Endothelial cell of umbilical vein (primary cell): ENCODE results near the gene HCRTR2. TPM values are rescaled to one million over a fixed set of nuclear protein-coding genes. Genes with fewer than 3 reads are reported as not detected.

Experiments used
- Bru-seq: library from RNA; stranded (reverse); fragments of 400-500 nt; gene quantifications from one replicate; lab custom pipeline; 2021; lab: Mats Ljungman, UMichigan
- BruChase-seq, 2 experiments: library from RNA; stranded (reverse); fragments of 400-500 nt; gene quantifications; one replicate each; lab custom pipeline; 2021; lab: Mats Ljungman, UMichigan
- BruUV-seq: library from RNA; stranded (reverse); fragments of 400-500 nt; replicated peaks from 2 replicates; lab custom pipeline; 2021; lab: Mats Ljungman, UMichigan
- CTCF ChIA-PET: fragments of 300-600, 350-600 bp; sonication (Branson Sonifier 250); formaldehyde crosslinking; loops from one replicate; lab custom pipeline; 2021; ENCODE audit warnings: antibody characterized with exemption, inconsistent platforms; lab: Charles Lee
- POLR2A ChIA-PET: fragments of 300-600, 350-600 bp; sonication (Branson Sonifier 250); formaldehyde crosslinking; loops from one replicate; lab custom pipeline; 2021; ENCODE audit warnings: antibody characterized with exemption, inconsistent platforms; lab: Charles Lee
- DNase-seq: peaks from one replicate; pipeline ENCODE4 v3.0.0-alpha.2; 2011; ENCODE audit warnings: low read depth, low spot score
- FAIRE-seq: peaks from 2 replicates; lab custom pipeline; 2011; peaks lifted over from hg19 to GRCh38; lab: Jason Lieb, UNC
- H2AFZ ChIP-seq: 2 replicates; pipeline ENCODE4 v1.6.0; 2012; ENCODE audit warnings: low read depth, low read length, control low read depth, inconsistent platforms
- H3K27ac ChIP-seq: 2 replicates; pipeline ENCODE4 v1.5.1; 2011; ENCODE audit warnings: low read depth, mild to moderate bottlenecking, control low read depth, low read length, moderate library complexity; ENCODE audit not compliant: insufficient read depth
- H3K27me3 ChIP-seq, 2 experiments: 2 replicates each; pipeline versions ENCODE4 v1.6.0 to v1.6.1; 2011; ENCODE audit warnings: low read length in 2 of 2, mixed read lengths in 1 of 2; ENCODE audit not compliant: control insufficient read depth in 2 of 2, insufficient read depth in 2 of 2
- H3K36me3 ChIP-seq, 2 experiments: 2 replicates in 1 of 2; 3 replicates in 1 of 2; pipeline ENCODE4 v1.5.1; 2011; ENCODE audit warnings: low read length in 2 of 2, mild to moderate bottlenecking in 1 of 2, moderate library complexity in 1 of 2; ENCODE audit not compliant: control insufficient read depth in 2 of 2, insufficient read depth in 2 of 2; ENCODE audit errors: extremely low read depth in 1 of 2
- H3K4me1 ChIP-seq: 3 replicates; pipeline ENCODE4 v1.5.1; 2011; ENCODE audit warnings: mild to moderate bottlenecking, low read length; ENCODE audit not compliant: control insufficient read depth, insufficient read depth; ENCODE audit errors: extremely low read depth
- H3K4me2 ChIP-seq: 2 replicates; pipeline ENCODE4 v1.6.1; 2011; ENCODE audit warnings: low read length, control low read depth, mixed read lengths; ENCODE audit not compliant: insufficient read depth
- H3K4me3 ChIP-seq, 3 experiments: fragments of 200-600 bp in 1 of 3; sonication (generic), shearing (Covaris generic) in 1 of 3; replicated peaks in 1 of 3; 2 replicates each; pipeline ENCODE4 v1.5.1; 2011 to 2016; ENCODE audit warnings: control low read depth in 3 of 3, low read length in 3 of 3, mild to moderate bottlenecking in 2 of 3, inconsistent platforms in 1 of 3, low read depth in 1 of 3, moderate library complexity in 1 of 3; ENCODE audit not compliant: insufficient read depth in 1 of 3
- H3K79me2 ChIP-seq: 2 replicates; pipeline ENCODE4 v1.6.0; 2012; ENCODE audit warnings: low read length, inconsistent platforms; ENCODE audit not compliant: control insufficient read depth, insufficient read depth
- H3K9ac ChIP-seq: replicated peaks from 2 replicates; pipeline ENCODE3; 2011; ENCODE audit warnings: low read length, control low read depth; ENCODE audit not compliant: insufficient read depth; ENCODE audit errors: extremely low read depth
- H3K9me1 ChIP-seq: replicated peaks from 3 replicates; pipeline ENCODE4 v1.6.0; 2011; ENCODE audit warnings: mild to moderate bottlenecking, low read length; ENCODE audit not compliant: control insufficient read depth, insufficient read depth; ENCODE audit errors: extremely low read depth
- H3K9me3 ChIP-seq: replicated peaks from 2 replicates; pipeline ENCODE4 v1.5.1; 2012; ENCODE audit warnings: low read length, inconsistent platforms; ENCODE audit not compliant: control insufficient read depth, insufficient read depth
- H4K20me1 ChIP-seq: replicated peaks from 2 replicates; pipeline ENCODE3; 2011; ENCODE audit warnings: mild to moderate bottlenecking, low read length; ENCODE audit not compliant: control insufficient read depth, insufficient read depth; ENCODE audit errors: extremely low read depth
- EZH2 ChIP-seq: IDR thresholded peaks from 2 replicates; pipeline ENCODE4 v1.6.1; 2012; ENCODE audit warnings: borderline replicate concordance, low read depth, mild to moderate bottlenecking, moderate library complexity, low read length, inconsistent platforms; ENCODE audit not compliant: severe bottlenecking
- FOS ChIP-seq: IDR thresholded peaks from 2 replicates; pipeline ENCODE4 v1.6.1; 2011; ENCODE audit warnings: mild to moderate bottlenecking, low read length, moderate library complexity, borderline replicate concordance; ENCODE audit not compliant: insufficient read depth
- GATA2 ChIP-seq: IDR thresholded peaks from 2 replicates; pipeline ENCODE4 v1.7.0; 2011; ENCODE audit warnings: low read depth, mild to moderate bottlenecking, moderate library complexity, mixed read lengths, low read length; ENCODE audit not compliant: insufficient read length, insufficient read depth
- JUN ChIP-seq: IDR thresholded peaks from 2 replicates; pipeline ENCODE4 v1.6.1; 2011; ENCODE audit warnings: borderline replicate concordance, low read depth; ENCODE audit not compliant: insufficient read length, insufficient read depth
- MYC ChIP-seq: IDR thresholded peaks from one replicate; pipeline ENCODE4 v1.6.1; 2011; ENCODE audit warnings: mild to moderate bottlenecking, low read depth, low read length
- POLR2A ChIP-seq: IDR thresholded peaks from 2 replicates; pipeline ENCODE4 v1.6.1; 2012; ENCODE audit warnings: low read depth, mild to moderate bottlenecking, control low read depth, low read length
- POLR2AphosphoS5 ChIP-seq: IDR thresholded peaks from 2 replicates; pipeline ENCODE4 v1.6.1; 2012; ENCODE audit warnings: low read depth, mild to moderate bottlenecking, control low read depth, low read length, moderate library complexity; ENCODE audit not compliant: insufficient read depth
- dilution Hi-C: fragments of 300-500 bp; cut with MboI; formaldehyde crosslinking; loops from one replicate; pipeline ENCODE4 v1.15.0; 2019; ENCODE audit warnings: low sequenced_read_pairs; ENCODE audit not compliant: extremely low pct_ligation_motif_present
- intact Hi-C: fragments of 100-400 bp; cut with micrococcal nuclease; formaldehyde crosslinking; loops from one replicate; pipeline ENCODE4 v1.10.0; 2022
- long read RNA-seq: library from polyadenylated mRNA; stranded (forward); transcript quantifications from one replicate; pipeline ENCODE4 v2.0.0, GENCODE V29; 2021
- polyA minus RNA-seq, 3 experiments: library from RNA; depleted of rRNA, polyadenylated mRNA; stranded (reverse); fragments of >200 nt; gene quantifications; 1 replicate in 1 of 3; 2 replicates in 2 of 3; pipeline ENCODE4 v1.2.3, GENCODE V29; 2011
- polyA plus RNA-seq, 4 experiments: library from polyadenylated mRNA; depleted of rRNA in 3 of 4; stranded (reverse) in 3 of 4; unstranded in 1 of 4; fragments of >200 nt; gene quantifications; 2 replicates each; pipeline versions ENCODE4 v1.2.1 to v1.2.3, GENCODE V29; 2011 to 2012; ENCODE audit warnings: missing spikeins in 1 of 4
- total RNA-seq: library from RNA; stranded (reverse); gene quantifications from 2 replicates; pipeline ENCODE4 v1.2.3, GENCODE V29; 2021
- TF ChIP-seq, protein P1 (sequence below), 2 donors: IDR thresholded peaks; 1 replicate in 1 of 2; 2 replicates in 1 of 2; pipeline ENCODE4 v1.5.1; 2011; ENCODE audit warnings: low read length in 2 of 2, mild to moderate bottlenecking in 2 of 2, moderate library complexity in 2 of 2, control low read depth in 1 of 2, inconsistent platforms in 1 of 2, low read depth in 1 of 2; ENCODE audit not compliant: insufficient read depth in 1 of 2; ENCODE audit errors: extremely low read depth in 1 of 2

Gene HCRTR2
- total RNA-seq (not detected in 2 replicates), polyA plus RNA-seq (not detected in 2 replicates), polyA minus RNA-seq (not detected in 2 replicates), Bru-seq, nascent RNA (not detected), BruChase-seq, experiment 1, labeled RNA remaining after a 6-hour chase (not detected), BruChase-seq, experiment 2, labeled RNA remaining after a 2-hour chase (not detected)
- polyA plus RNA-seq (2011; cell fraction: cytosol; rRNA removed): not detected in 2 replicates
- not detected in 2 replicates for polyA plus RNA-seq (2011; cell fraction: nucleus; rRNA removed)
- not detected in 2 replicates for polyA plus RNA-seq (2012)
- not detected for polyA minus RNA-seq (2011; cell fraction: cytosol; rRNA and poly(A)+ RNA removed)
- not detected in 2 replicates for polyA minus RNA-seq (2011; cell fraction: nucleus; rRNA and poly(A)+ RNA removed)
- long read RNA-seq: 0 reads

DNA sequence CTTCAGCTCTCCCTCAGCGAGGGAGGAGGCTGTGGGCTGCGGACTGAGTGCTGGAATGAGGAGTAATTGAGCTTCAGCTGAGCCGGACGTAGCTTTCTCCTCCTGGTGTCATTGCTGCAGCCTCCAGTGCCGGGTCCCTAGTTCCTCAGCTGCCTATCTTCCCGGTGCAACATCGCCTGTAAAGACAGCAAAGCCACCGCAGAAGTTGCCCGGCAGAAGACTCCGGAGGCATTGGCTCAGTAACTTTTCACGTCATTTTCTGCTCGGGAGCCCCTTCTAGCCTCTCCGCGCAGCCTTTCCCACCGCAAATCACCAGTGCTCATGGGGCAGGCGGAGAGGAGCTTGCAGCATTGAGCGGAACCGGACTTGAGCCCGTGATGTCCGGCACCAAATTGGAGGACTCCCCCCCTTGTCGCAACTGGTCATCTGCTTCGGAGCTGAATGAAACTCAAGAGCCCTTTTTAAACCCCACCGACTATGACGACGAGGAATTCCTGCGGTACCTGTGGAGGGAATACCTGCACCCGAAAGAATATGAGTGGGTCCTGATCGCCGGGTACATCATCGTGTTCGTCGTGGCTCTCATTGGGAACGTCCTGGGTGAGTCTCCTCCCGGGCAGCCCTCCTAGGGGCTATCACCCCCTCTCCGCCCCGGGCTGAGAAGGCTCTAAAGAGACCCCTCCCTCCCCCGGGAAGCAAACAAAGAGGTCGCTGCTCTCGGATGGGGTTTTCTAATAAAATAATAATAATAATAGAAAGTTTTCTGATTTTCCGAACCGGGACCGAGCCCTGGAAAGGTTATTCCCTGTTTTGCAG is at the start of gene HCRTR2:
HCRTR2 (plus strand) TSS at position 305 of the 816 bp plus-strand sequence; CDS start at position 378, 73 bp downstream.
- TF ChIP-seq EZH2: no peak
- Histone ChIP-seq H2AFZ (no peak within 1 kb of the TSS), H3K4me3 (no peak within 1 kb of the TSS)

DNA sequence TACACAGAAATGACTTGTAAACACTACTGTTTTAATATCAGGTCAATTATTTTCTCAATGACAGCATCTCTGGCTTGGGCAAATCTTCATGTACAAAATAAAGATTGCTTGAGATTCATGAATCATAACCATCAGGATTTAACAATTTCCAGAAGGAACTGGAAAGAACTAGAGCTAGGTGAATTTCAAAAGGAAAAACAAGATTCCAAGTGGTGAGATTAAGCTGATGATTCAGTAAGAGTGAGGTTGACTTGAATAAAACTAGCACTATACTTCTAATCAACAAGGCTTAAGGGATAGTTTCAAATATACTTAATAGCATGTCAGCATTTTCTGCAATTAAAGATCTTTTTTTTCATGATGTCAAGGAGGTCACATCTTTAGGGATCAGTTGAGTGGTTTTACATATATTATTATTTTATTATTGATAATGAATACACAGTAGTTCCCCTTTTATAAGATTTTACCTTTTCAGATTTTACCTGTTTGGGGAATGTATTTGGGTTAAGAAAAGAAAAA is 43.5 kb upstream of the HCRTR2 start:
- Histone ChIP-seq H3K4me2 (no peak overlapping the region), H3K9me3 (no peaks in the 10 kb centered on the region), H2AFZ (no peak overlapping the region), H3K36me3 (no peaks in the 10 kb centered on the region), H3K27me3 (no peaks in the 10 kb centered on the region), H3K27ac (no peak overlapping the region), H4K20me1 (no peaks in the 10 kb centered on the region), H3K79me2 (no peaks in the 10 kb centered on the region), H3K4me1 (no peaks in the 10 kb centered on the region), H3K9ac (no peak overlapping the region), H3K9me1 (no peaks in the 10 kb centered on the region), H3K4me3 (no peak overlapping the region)
- POLR2A ChIA-PET: no interaction called here
- CTCF ChIA-PET: interaction anchor here (1.2 kb wide), 1 partner anchor 16 kb away, joined by 3 read pairs; no protein-coding TSS in a partner anchor
- dilution Hi-C loops: no loop called here
- no peak for DNase-seq
- BruUV-seq: no TSS peak
- intact Hi-C loops: no loop called here
- TF ChIP-seq GATA2 (no peak), POLR2AphosphoS5 (no peak), JUN (no peak), POLR2A (no peak), MYC (no peak), FOS (no peak)
- TF ChIP-seq, protein P1, sequence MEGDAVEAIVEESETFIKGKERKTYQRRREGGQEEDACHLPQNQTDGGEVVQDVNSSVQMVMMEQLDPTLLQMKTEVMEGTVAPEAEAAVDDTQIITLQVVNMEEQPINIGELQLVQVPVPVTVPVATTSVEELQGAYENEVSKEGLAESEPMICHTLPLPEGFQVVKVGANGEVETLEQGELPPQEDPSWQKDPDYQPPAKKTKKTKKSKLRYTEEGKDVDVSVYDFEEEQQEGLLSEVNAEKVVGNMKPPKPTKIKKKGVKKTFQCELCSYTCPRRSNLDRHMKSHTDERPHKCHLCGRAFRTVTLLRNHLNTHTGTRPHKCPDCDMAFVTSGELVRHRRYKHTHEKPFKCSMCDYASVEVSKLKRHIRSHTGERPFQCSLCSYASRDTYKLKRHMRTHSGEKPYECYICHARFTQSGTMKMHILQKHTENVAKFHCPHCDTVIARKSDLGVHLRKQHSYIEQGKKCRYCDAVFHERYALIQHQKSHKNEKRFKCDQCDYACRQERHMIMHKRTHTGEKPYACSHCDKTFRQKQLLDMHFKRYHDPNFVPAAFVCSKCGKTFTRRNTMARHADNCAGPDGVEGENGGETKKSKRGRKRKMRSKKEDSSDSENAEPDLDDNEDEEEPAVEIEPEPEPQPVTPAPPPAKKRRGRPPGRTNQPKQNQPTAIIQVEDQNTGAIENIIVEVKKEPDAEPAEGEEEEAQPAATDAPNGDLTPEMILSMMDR (IDR thresholded peaks at IDR 0.05; ENCODE audit: extremely low read depth in 1 of 2, insufficient read depth in 1 of 2, low read depth in 1 of 2, low read length in 2 of 2): no peak
- no peak for FAIRE-seq

More for the DNA sequence above, at the start of gene HCRTR2:
- Histone ChIP-seq H3K79me2 (no peaks in the 10 kb centered on the region), H3K9me3 (no peaks in the 10 kb centered on the region), H3K4me1 (no peaks in the 10 kb centered on the region), H3K27me3 (peaks cover 2% of the 10 kb centered on the region in 2 experiments), H3K9ac (no peak within 1 kb of the TSS), H4K20me1 (no peaks in the 10 kb centered on the region), H3K27ac (no peak within 1 kb of the TSS), H3K9me1 (no peaks in the 10 kb centered on the region), H3K4me2 (no peak within 1 kb of the TSS), H3K36me3 (no peaks in the 10 kb centered on the region)
- BruUV-seq: no TSS peak
- intact Hi-C loops (no loop called here), dilution Hi-C loops (no loop called here)
- DNase-seq (no peak), FAIRE-seq (no peak)
- ChIA-PET CTCF (no interaction called here), POLR2A (no interaction called here)
